T-helper 17 cell (primary cell): ENCODE results near the gene NISCH. TPM values are rescaled to one million over a fixed set of nuclear protein-coding genes. Genes with fewer than 3 reads are reported as not detected.

Experiments
- ATAC-seq: fragments of 150-1000 bp; cut with Tn5 transposase; 2 replicates; pipeline ENCODE4 v1.10.0; 2021; ENCODE audit warnings: mild to moderate bottlenecking, moderate library complexity
- DNase-seq, 3 donors: peaks; one replicate each; pipeline versions ENCODE4 v3.0.0 to v3.0.0-alpha.2; 2020 to 2021
- H3K9me3 ChIP-seq: one replicate; pipeline ENCODE4 v1.7.0; 2013; ENCODE audit warnings: low read length, mild to moderate bottlenecking; ENCODE audit not compliant: control insufficient read depth, poor library complexity, severe bottlenecking
- H3K27ac Mint-ChIP-seq: one replicate; pipeline ENCODE4 v1.8.0; 2022; ENCODE audit warnings: mild to moderate bottlenecking, moderate library complexity, mixed read lengths
- H3K27me3 Mint-ChIP-seq: one replicate; pipeline ENCODE4 v1.8.0; 2022; ENCODE audit warnings: mixed read lengths
- H3K36me3 Mint-ChIP-seq: one replicate; pipeline ENCODE4 v1.8.0; 2022; ENCODE audit warnings: low read depth, mixed read lengths
- H3K4me1 Mint-ChIP-seq: one replicate; pipeline ENCODE4 v1.8.0; 2022; ENCODE audit warnings: mild to moderate bottlenecking, mixed read lengths
- H3K4me3 Mint-ChIP-seq: one replicate; pipeline ENCODE4 v1.8.0; 2022; ENCODE audit warnings: mild to moderate bottlenecking, moderate library complexity, mixed read lengths
- total RNA-seq, 4 donors: library from RNA in 2 of 4; stranded (reverse) in 2 of 4; gene quantifications; one replicate each; pipeline ENCODE4 v1.2.3 and lab custom pipeline; 2022 to 2026

The NISCH gene
- total RNA-seq, 2 donors from 2014 or later = 121 to 146 TPM

- DNase-seq (no peak), ATAC-seq (no peak)
- no peaks in the 10 kb centered on the region for H3K9me3 ChIP-seq
- no peaks in the 10 kb centered on the region for H3K27me3 Mint-ChIP-seq
- H3K4me1 Mint-ChIP-seq = peaks cover 4% of the 10 kb centered on the region
- peak overlapping the region; percentile 4 for H3K27ac Mint-ChIP-seq
- H3K4me3 Mint-ChIP-seq = no peak overlapping the region
- H3K36me3 Mint-ChIP-seq = no peaks in the 10 kb centered on the region
Measured at GRCh38 chr3:52438579-52439425, 16.6 kb upstream of the NISCH start.

GRCh38 chr3:52439426-52440248, 15.8 kb upstream of the NISCH start:
- Mint-ChIP-seq H3K27me3 (no peaks in the 10 kb centered on the region), H3K36me3 (no peaks in the 10 kb centered on the region), H3K4me3 (no peak overlapping the region), H3K4me1 (no peaks in the 10 kb centered on the region), H3K27ac (peak overlapping the region; percentile 4)
- ATAC-seq (no peak), DNase-seq (no peak)
- H3K9me3 ChIP-seq = no peaks in the 10 kb centered on the region

- no peak overlapping the region for H3K27ac Mint-ChIP-seq
- ATAC-seq (no peak), DNase-seq (no peak)
- no peaks in the 10 kb centered on the region for H3K9me3 ChIP-seq
- no peaks in the 10 kb centered on the region for H3K36me3 Mint-ChIP-seq
- peaks cover 2% of the 10 kb centered on the region for H3K4me1 Mint-ChIP-seq
- no peaks in the 10 kb centered on the region for H3K27me3 Mint-ChIP-seq
- no peak overlapping the region for H3K4me3 Mint-ChIP-seq
Measured at GRCh38 chr3:52440249-52440551, 15.2 kb upstream of the NISCH start.

- H3K27ac Mint-ChIP-seq = no peak overlapping the region
- DNase-seq (no peak), ATAC-seq (no peak)
- peaks cover 2% of the 10 kb centered on the region for H3K4me1 Mint-ChIP-seq
- no peaks in the 10 kb centered on the region for H3K36me3 Mint-ChIP-seq
- no peaks in the 10 kb centered on the region for H3K27me3 Mint-ChIP-seq
- H3K4me3 Mint-ChIP-seq = no peak overlapping the region
- H3K9me3 ChIP-seq = no peaks in the 10 kb centered on the region
Measured at GRCh38 chr3:52440671-52441070, 14.7 kb upstream of the NISCH start.

- no peaks in the 10 kb centered on the region for H3K36me3 Mint-ChIP-seq
- peaks cover 2% of the 10 kb centered on the region for H3K4me1 Mint-ChIP-seq
- H3K4me3 Mint-ChIP-seq = no peak overlapping the region
- ATAC-seq = no peak
- H3K27me3 Mint-ChIP-seq = no peaks in the 10 kb centered on the region
- no peak overlapping the region for H3K27ac Mint-ChIP-seq
- no peaks in the 10 kb centered on the region for H3K9me3 ChIP-seq
- DNase-seq = no peak
Measured at GRCh38 chr3:52441091-52441771, 14.2 kb upstream of the NISCH start.

- H3K9me3 ChIP-seq = no peaks in the 10 kb centered on the region
- H3K4me3 Mint-ChIP-seq = no peak overlapping the region
- no peaks in the 10 kb centered on the region for H3K27me3 Mint-ChIP-seq
- H3K4me1 Mint-ChIP-seq = peaks cover 3% of the 10 kb centered on the region
- H3K36me3 Mint-ChIP-seq = no peaks in the 10 kb centered on the region
- DNase-seq (no peak), ATAC-seq (no peak)
- no peak overlapping the region for H3K27ac Mint-ChIP-seq
Measured at GRCh38 chr3:52441772-52442332, 13.6 kb upstream of the NISCH start.

- Mint-ChIP-seq H3K4me3 (no peak overlapping the region), H3K27ac (no peak overlapping the region), H3K36me3 (no peaks in the 10 kb centered on the region), H3K27me3 (no peaks in the 10 kb centered on the region), H3K4me1 (peaks cover 7% of the 10 kb centered on the region)
- no peaks in the 10 kb centered on the region for H3K9me3 ChIP-seq
- DNase-seq (no peak), ATAC-seq (no peak)
Measured at GRCh38 chr3:52442409-52443267, 12.8 kb upstream of the NISCH start.

- no peaks in the 10 kb centered on the region for H3K36me3 Mint-ChIP-seq
- no peak for DNase-seq
- H3K27ac Mint-ChIP-seq = no peak overlapping the region
- no peaks in the 10 kb centered on the region for H3K9me3 ChIP-seq
- no peaks in the 10 kb centered on the region for H3K27me3 Mint-ChIP-seq
- ATAC-seq = no peak
- H3K4me3 Mint-ChIP-seq = no peak overlapping the region
- peaks cover 7% of the 10 kb centered on the region for H3K4me1 Mint-ChIP-seq
Measured at GRCh38 chr3:52443268-52443610, 12.2 kb upstream of the NISCH start.

- Mint-ChIP-seq H3K36me3 (no peaks in the 10 kb centered on the region), H3K27ac (no peak overlapping the region), H3K4me1 (peaks cover 7% of the 10 kb centered on the region), H3K27me3 (no peaks in the 10 kb centered on the region), H3K4me3 (no peak overlapping the region)
- DNase-seq (no peak), ATAC-seq (no peak)
- H3K9me3 ChIP-seq = no peaks in the 10 kb centered on the region
Measured at GRCh38 chr3:52443791-52444687, 11.4 kb upstream of the NISCH start.

GRCh38 chr3:52444860-52445793, 10.3 kb upstream of the NISCH start, which contains the start of gene SEMA3G:
SEMA3G (minus strand) TSS chr3:52445103; CDS start chr3:52445027, 76 bp downstream.
- H3K27ac Mint-ChIP-seq = no peak within 1 kb of the TSS
- peak within 1 kb of the TSS; percentile 33 for H3K4me3 Mint-ChIP-seq
- no peaks in the 10 kb centered on the region for H3K36me3 Mint-ChIP-seq
- no peaks in the 10 kb centered on the region for H3K9me3 ChIP-seq
- peaks cover 7% of the 10 kb centered on the region for H3K4me1 Mint-ChIP-seq
- ATAC-seq (peak; percentile 98), DNase-seq (peak; percentile 64 to 67 (median 66))
- no peaks in the 10 kb centered on the region for H3K27me3 Mint-ChIP-seq

GRCh38 chr3:52446042-52446441, 9.4 kb upstream of the NISCH start:
- Mint-ChIP-seq H3K36me3 (no peaks in the 10 kb centered on the region), H3K27ac (no peak overlapping the region), H3K4me3 (no peak overlapping the region), H3K4me1 (peaks cover 7% of the 10 kb centered on the region), H3K27me3 (no peaks in the 10 kb centered on the region)
- ATAC-seq (no peak), DNase-seq (no peak)
- H3K9me3 ChIP-seq = no peaks in the 10 kb centered on the region
